NB4 (cell line): Measurements from ENCODE around the gene YBX3.

Experiments
- CTCF ChIP-seq: IDR thresholded peaks from one replicate; pipeline ENCODE4 v1.5.1; 2012; ENCODE audit warnings: low read depth, low read length
- MAX ChIP-seq: IDR thresholded peaks from 2 replicates; pipeline ENCODE4 v1.6.1; 2011; ENCODE audit warnings: low read depth, low read length
- POLR2A ChIP-seq: IDR thresholded peaks from 2 replicates; pipeline ENCODE4 v1.6.1; 2011; ENCODE audit warnings: mild to moderate bottlenecking; ENCODE audit not compliant: insufficient read length; ENCODE audit errors: extremely low read depth

- no peak for TF ChIP-seq POLR2A
- TF ChIP-seq CTCF = no peak
- TF ChIP-seq MAX = no peak
Measured at GRCh38 chr12:10697156-10697555, 26.0 kb downstream of the YBX3 start.
